Measurements from ENCODE around the gene PIK3AP1.

The PIK3AP1 gene

DNA sequence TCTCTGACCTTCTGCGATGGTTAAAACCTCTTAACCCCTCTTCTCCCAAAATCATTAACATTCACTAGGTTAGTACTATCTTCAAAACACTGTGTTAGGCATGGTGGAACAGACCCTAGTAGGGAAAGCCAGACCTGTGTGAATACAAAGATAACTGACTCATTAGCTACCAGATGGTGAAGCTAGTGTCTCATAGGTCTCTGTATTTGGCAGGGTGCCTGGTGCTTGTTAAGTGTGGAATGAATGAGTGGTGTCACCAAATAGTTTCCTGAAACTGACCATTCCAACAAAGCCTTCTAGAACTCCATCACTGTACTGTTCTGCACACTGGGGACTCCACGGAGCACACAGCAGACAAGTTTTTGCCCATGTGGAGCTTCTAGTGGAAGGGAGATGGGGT is 105.8 kb downstream of the PIK3AP1 start:
- H3K4me3 ChIP-seq (ENCODE audit: low read depth, low read length): no peak overlapping the region
- DNase-seq (ENCODE audit: low read depth): peak; percentile 36
- in situ Hi-C loops (cut with HindIII; ENCODE audit: low sequenced_read_pairs): no loop called here
- TF ChIP-seq, protein P1, sequence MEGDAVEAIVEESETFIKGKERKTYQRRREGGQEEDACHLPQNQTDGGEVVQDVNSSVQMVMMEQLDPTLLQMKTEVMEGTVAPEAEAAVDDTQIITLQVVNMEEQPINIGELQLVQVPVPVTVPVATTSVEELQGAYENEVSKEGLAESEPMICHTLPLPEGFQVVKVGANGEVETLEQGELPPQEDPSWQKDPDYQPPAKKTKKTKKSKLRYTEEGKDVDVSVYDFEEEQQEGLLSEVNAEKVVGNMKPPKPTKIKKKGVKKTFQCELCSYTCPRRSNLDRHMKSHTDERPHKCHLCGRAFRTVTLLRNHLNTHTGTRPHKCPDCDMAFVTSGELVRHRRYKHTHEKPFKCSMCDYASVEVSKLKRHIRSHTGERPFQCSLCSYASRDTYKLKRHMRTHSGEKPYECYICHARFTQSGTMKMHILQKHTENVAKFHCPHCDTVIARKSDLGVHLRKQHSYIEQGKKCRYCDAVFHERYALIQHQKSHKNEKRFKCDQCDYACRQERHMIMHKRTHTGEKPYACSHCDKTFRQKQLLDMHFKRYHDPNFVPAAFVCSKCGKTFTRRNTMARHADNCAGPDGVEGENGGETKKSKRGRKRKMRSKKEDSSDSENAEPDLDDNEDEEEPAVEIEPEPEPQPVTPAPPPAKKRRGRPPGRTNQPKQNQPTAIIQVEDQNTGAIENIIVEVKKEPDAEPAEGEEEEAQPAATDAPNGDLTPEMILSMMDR (IDR thresholded peaks at IDR 0.05; ENCODE audit: low read depth, low read length, missing control alignments): no peak

DNA sequence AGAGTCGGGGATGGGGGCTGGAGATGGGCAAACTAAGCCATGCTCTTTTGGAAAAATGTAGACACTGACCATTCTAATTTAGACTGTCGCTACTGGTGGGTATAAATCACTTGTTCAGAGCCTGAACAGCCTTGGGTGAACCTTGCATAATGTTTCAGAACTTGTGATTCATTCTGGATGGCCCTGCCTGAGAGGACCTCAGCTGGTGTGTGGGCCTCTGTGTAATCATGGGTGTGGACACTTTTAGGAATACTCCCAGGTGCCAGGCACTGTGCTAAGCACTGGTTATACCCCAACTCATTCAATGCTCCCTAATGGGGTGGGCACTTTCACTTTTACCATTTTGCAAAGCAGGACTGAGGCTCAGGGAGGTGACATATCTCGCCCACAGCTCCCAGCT is 106.7 kb downstream of the PIK3AP1 start:
- DNase-seq (ENCODE audit: low read depth): no peak
- TF ChIP-seq, protein P1 (IDR thresholded peaks at IDR 0.05; ENCODE audit: low read depth, low read length, missing control alignments): no peak
- in situ Hi-C loops (cut with HindIII; ENCODE audit: low sequenced_read_pairs): no loop called here
- no peak overlapping the region for H3K4me3 ChIP-seq (ENCODE audit: low read depth, low read length)

GRCh38 chr10:96612055-96612830 is 108.1 kb downstream of the PIK3AP1 start:
- TF ChIP-seq, protein P1 (IDR thresholded peaks at IDR 0.05; ENCODE audit: low read depth, low read length, missing control alignments): no peak
- no peak for DNase-seq (ENCODE audit: low read depth)
- in situ Hi-C loops (cut with HindIII; ENCODE audit: low sequenced_read_pairs): no loop called here
- H3K4me3 ChIP-seq (ENCODE audit: low read depth, low read length): no peak overlapping the region

GRCh38 chr10:96610817-96611216 is 109.5 kb downstream of the PIK3AP1 start:
- no peak overlapping the region for H3K4me3 ChIP-seq (ENCODE audit: low read depth, low read length)
- DNase-seq (ENCODE audit: low read depth): no peak
- in situ Hi-C loops (cut with HindIII; ENCODE audit: low sequenced_read_pairs): no loop called here
- TF ChIP-seq, protein P1 (IDR thresholded peaks at IDR 0.05; ENCODE audit: low read depth, low read length, missing control alignments): no peak

DNA sequence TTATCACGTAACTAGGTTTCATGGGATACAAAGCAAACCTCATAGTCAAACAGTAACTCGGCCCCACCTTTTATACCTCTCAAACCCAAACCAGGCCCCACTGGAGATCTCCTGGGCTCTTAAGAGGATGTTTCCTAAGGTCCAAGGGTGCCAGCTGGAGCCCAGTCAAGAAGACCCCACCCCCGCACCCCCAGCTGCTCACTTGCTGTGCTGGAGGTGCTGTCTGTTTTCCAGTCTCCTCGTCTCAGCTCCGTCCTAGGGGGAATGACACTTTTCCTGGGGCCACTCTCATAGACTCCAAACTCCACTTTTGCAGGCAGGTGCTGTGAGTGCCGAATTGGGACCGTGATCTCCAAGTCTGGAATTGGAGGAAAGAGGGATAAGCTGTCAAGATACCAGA is 110.8 kb downstream of the PIK3AP1 start:
- in situ Hi-C loops (cut with HindIII; ENCODE audit: low sequenced_read_pairs): no loop called here
- DNase-seq (ENCODE audit: low read depth): no peak
- TF ChIP-seq, protein P1 (IDR thresholded peaks at IDR 0.05; ENCODE audit: low read depth, low read length, missing control alignments): no peak
- no peak overlapping the region for H3K4me3 ChIP-seq (ENCODE audit: low read depth, low read length)

GRCh38 chr10:96608805-96609204 is 111.5 kb downstream of the PIK3AP1 start:
- H3K4me3 ChIP-seq (ENCODE audit: low read depth, low read length): no peak overlapping the region
- no peak for DNase-seq (ENCODE audit: low read depth)
- in situ Hi-C loops (cut with HindIII; ENCODE audit: low sequenced_read_pairs): no loop called here
- TF ChIP-seq, protein P1 (IDR thresholded peaks at IDR 0.05; ENCODE audit: low read depth, low read length, missing control alignments): no peak

Measured in astrocyte of the cerebellum (primary cell).